Tibial artery (tissue), 4 donors: ENCODE measurements around the gene MCFD2.
"Not testable (repeated sequence)": the region's sequence is repeated elsewhere in the genome, so short reads cannot be mapped to it uniquely, and the experiment has no call there.

Source experiments
- DNase-seq, 2 donors: peaks; one replicate each; pipeline ENCODE4 v3.0.0-alpha.2; 2019
- H3K27ac ChIP-seq, 2 donors: fragments of 200-600 bp; sonication (generic) in 1 of 2; 1 replicate in 1 of 2; 2 replicates in 1 of 2; pipeline ENCODE4 v1.5.1; 2018 to 2019; ENCODE audit warnings: mild to moderate bottlenecking in 1 of 2
- H3K27me3 ChIP-seq, 2 donors: fragments of 200-600 bp; sonication (generic) in 1 of 2; one replicate each; pipeline versions ENCODE4 v1.5.1 to v1.6.0; 2016 to 2019
- H3K36me3 ChIP-seq, 3 donors: fragments of 200-600 bp; sonication (generic) in 2 of 3; one replicate each; pipeline ENCODE4 v1.5.1; 2016 to 2019; ENCODE audit warnings: mild to moderate bottlenecking in 2 of 3
- H3K4me1 ChIP-seq, 4 donors: fragments of 200-600 bp; sonication (generic) in 2 of 4; 1 replicate in 3 of 4; 2 replicates in 1 of 4; pipeline ENCODE4 v1.5.1; 2016 to 2019
- H3K4me3 ChIP-seq, 2 donors: fragments of 200-600 bp; sonication (generic) in 1 of 2; 1 replicate in 1 of 2; 2 replicates in 1 of 2; pipeline ENCODE4 v1.5.1; 2018 to 2019; ENCODE audit warnings: mild to moderate bottlenecking in 2 of 2
- H3K9me3 ChIP-seq, 3 donors: fragments of 200-600 bp; sonication (generic) in 1 of 3; one replicate each; pipeline ENCODE4 v1.5.1; 2016 to 2019
- CTCF ChIP-seq, 2 experiments: fragments of 200-600 bp in 1 of 2; fragments of 450-650 bp in 1 of 2; IDR thresholded peaks; one replicate each; pipeline ENCODE4 v1.5.1; 2017 to 2019; ENCODE audit warnings: antibody characterized with exemption in 2 of 2, mild to moderate bottlenecking in 1 of 2, moderate library complexity in 1 of 2
- intact Hi-C: fragments of 100-400 bp; cut with DNase I; formaldehyde crosslinking; loops from one replicate; pipeline ENCODE4 v1.15.0; 2023; ENCODE audit warnings: low total_unique reads

Gene MCFD2

GRCh38 chr2:46878240-46878877 lies 37.2 kb downstream of the MCFD2 start:
- Histone ChIP-seq H3K36me3 (no peaks in the 10 kb centered on the region), H3K27me3 (no peaks in the 10 kb centered on the region), H3K4me1 (peaks cover 0 to 68% (median 37%) of the 10 kb centered on the region in 4 donors), H3K27ac (peak overlapping the region; percentile 34 to 65), H3K4me3 (no peak overlapping the region), H3K9me3 (no peaks in the 10 kb centered on the region)
- intact Hi-C loops, result loop anchor here (10.0 kb wide), 1 partner anchor 514 kb away; no protein-coding TSS in a partner anchor
- TF ChIP-seq CTCF (IDR thresholded peaks at IDR 0.05), result no peak
- DNase-seq, result no peak

- intact Hi-C loops, result loop anchor here (10.0 kb wide), 1 partner anchor 513 kb away; no protein-coding TSS in a partner anchor
- H3K4me3 ChIP-seq, result no peak overlapping the region
- H3K4me1 ChIP-seq, result peaks cover 0 to 71% (median 40%) of the 10 kb centered on the region in 4 donors
- no peaks in the 10 kb centered on the region for H3K36me3 ChIP-seq
- DNase-seq, result no peak
- no peak for TF ChIP-seq CTCF (IDR thresholded peaks at IDR 0.05)
- no peak overlapping the region for H3K27ac ChIP-seq
- H3K9me3 ChIP-seq, result no peaks in the 10 kb centered on the region
- H3K27me3 ChIP-seq, result no peaks in the 10 kb centered on the region
These were observed 37.9 kb downstream of the MCFD2 start for GRCh38 chr2:46877619-46878113.

- H3K36me3 ChIP-seq, result no peaks in the 10 kb centered on the region
- intact Hi-C loops, result loop anchor here (10.0 kb wide), 1 partner anchor 512 kb away; no protein-coding TSS in a partner anchor
These were observed 38.7 kb downstream of the MCFD2 start for GRCh38 chr2:46876741-46877384.

GRCh38 chr2:46875962-46876689 lies 39.5 kb downstream of the MCFD2 start:
- not testable (repeated sequence) for H3K4me3 ChIP-seq, H3K9me3 ChIP-seq, H3K27me3 ChIP-seq, H3K36me3 ChIP-seq, DNase-seq, H3K27ac ChIP-seq
- H3K4me1 ChIP-seq, result peaks cover 0 to 56% (median 35%) of the 10 kb centered on the region in 4 donors
- intact Hi-C loops, result loop anchor here (10.0 kb wide), 1 partner anchor 511 kb away; no protein-coding TSS in a partner anchor

More at GRCh38 chr2:46876741-46877384, 38.7 kb downstream of the MCFD2 start:
- Histone ChIP-seq H3K4me1 (peaks cover 0 to 63% (median 39%) of the 10 kb centered on the region in 4 donors), H3K4me3 (no peak overlapping the region), H3K27me3 (no peaks in the 10 kb centered on the region), H3K27ac (peak overlapping the region; percentile 7 to 54), H3K9me3 (no peaks in the 10 kb centered on the region)
- peak in 1 of 2 donors; percentile 21 for DNase-seq
- TF ChIP-seq CTCF (IDR thresholded peaks at IDR 0.05), result peak; percentile 53 to 59

GRCh38 chr2:46875226-46875899 lies 40.2 kb downstream of the MCFD2 start:
- intact Hi-C loops, result loop anchor here (10.0 kb wide), 1 partner anchor 511 kb away; no protein-coding TSS in a partner anchor
- H3K27me3 ChIP-seq, result no peaks in the 10 kb centered on the region
- H3K36me3 ChIP-seq, result no peaks in the 10 kb centered on the region
- no peak overlapping the region for H3K27ac ChIP-seq
- no peak for TF ChIP-seq CTCF (IDR thresholded peaks at IDR 0.05)
- H3K4me3 ChIP-seq, result no peak overlapping the region
- no peak for DNase-seq
- H3K4me1 ChIP-seq, result peaks cover 0 to 55% (median 35%) of the 10 kb centered on the region in 4 donors
- H3K9me3 ChIP-seq, result no peaks in the 10 kb centered on the region
